Skin of body (tissue), 2 donors: ENCODE measurements around the gene BMP7. TPM values are rescaled to one million over a fixed set of nuclear protein-coding genes. Genes with fewer than 3 reads are reported as not detected.
"Not testable (repeated sequence)": the region's sequence is repeated elsewhere in the genome, so short reads cannot be mapped to it uniquely, and the experiment has no call there.

ENCODE experiments used
- DNase-seq: peaks from one replicate; lab custom pipeline; 2025; lab: John Stamatoyannopoulos, UW
- total RNA-seq: library from RNA; depleted of rRNA; stranded (reverse); fragments of >200 nt; gene quantifications from one replicate; pipeline ENCODE4 v1.2.3, GENCODE V29; 2014

Gene BMP7
- total RNA-seq, 1 donor from 2014 or later: 15.0 TPM

DNA sequence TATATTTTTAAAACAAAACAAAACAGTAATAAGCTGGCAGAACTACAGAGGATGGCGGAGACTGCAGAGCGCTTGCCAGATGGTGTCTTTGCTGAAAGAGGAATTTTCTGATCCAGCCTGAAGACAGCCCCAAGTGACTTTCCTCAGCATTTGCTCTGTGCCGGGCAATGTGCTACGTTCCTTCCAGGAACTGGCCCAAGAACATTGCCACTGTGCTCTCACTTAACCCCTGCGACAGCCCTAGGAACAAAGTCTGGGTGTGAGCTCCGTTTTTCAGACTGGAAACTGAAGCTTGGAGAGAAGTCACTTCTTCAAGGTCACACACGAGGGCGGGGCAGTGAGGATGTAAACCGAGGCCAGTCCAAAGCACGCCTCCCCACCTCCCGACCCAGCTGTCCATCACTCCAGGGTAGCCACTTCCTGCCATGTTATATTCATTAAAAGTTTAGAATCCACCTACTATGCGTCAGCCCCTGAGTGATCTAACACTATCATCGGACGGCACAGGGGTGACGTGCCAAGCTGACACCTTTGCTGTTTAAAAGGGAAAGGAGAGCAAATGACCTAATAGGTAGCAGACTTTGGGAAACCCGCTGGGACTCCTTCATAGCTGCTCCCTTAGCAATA lies 22.3 kb upstream of the BMP7 start:
- DNase-seq: peak; percentile 25

GRCh38 chr20:57287901-57288300 lies 21.5 kb upstream of the BMP7 start:
- no peak for DNase-seq

GRCh38 chr20:57287007-57287880 lies 20.8 kb upstream of the BMP7 start:
- no peak for DNase-seq

DNA sequence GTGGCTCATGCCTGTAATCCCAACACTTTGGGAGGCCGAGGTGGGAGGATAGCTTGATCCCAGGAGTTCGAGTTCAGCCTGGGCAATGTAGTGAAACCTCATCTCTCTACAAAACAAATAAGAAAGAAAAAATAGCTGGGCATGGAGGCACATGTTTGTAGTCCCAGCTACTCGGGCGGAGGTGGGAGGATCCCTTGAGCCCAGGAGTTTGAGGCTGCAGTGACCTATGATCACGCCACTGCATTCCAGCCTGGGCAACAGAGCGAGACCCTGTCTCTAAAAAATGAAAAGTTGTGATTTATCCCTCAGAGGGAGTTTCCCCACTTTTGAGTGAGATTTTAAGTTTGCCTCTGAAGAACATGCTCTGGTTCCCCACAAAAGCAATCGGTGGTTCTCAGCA lies 17.4 kb upstream of the BMP7 start:
- DNase-seq: no peak

DNA sequence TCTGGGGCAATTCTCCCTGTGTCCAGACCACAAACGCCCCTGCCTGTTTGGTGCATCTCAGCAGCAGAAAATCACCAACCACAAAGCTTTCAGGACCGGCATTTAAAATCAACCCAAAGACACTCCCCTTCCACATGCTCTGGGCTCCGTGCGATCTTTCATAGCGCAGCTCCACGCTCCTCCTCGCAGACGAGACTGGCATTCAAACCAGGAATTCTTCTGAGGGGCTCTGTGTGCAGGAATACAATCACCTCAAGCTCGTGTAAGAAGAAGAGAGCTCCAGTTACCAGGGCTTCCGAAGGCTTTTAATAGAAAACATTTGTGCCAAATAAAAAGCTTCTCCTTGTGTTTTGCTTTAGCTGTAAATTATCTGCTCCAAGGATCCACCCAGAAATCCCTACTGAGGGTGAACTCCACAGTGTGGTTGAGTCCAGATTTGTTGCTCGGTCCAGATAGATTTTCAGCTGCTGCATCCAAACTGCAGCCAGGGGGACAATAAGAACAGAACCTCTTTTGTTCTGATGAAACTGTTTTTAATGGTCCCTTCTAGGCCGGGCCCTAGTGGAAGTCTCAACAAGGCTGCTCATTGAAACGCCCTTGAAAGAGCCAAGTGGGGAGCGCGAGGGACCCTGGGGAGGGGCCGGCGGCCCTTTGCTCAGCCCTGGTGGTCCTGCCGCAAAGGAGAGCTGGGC lies 16.4 kb upstream of the BMP7 start:
- DNase-seq: peak; percentile 69

- no peak for DNase-seq
Observed at GRCh38 chr20:57281900-57282299, 15.5 kb upstream of the BMP7 start.

GRCh38 chr20:57280221-57280620 lies 13.8 kb upstream of the BMP7 start:
- no peak for DNase-seq

DNA sequence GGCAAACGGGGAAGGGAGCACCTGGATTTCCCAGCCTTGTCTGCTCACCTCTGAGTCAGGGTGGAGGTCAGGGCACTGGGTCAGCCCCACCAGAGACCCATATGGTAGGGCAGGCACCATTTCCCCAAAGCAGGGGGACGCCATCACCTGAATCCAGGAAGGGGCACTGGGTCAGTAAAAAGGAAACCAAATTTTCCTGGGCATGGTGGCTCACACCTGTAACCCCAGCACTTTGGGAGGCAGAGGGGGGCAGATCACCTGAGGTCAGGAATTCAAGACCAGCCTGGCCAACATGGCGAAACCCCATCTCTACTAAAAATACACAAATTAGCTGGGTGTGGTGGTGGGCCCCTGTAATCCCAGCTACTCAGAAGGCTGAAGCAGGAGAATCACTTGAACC lies 13.1 kb upstream of the BMP7 start:
- not testable (repeated sequence) for DNase-seq

GRCh38 chr20:57278457-57278856 lies 12.0 kb upstream of the BMP7 start:
- DNase-seq: no peak

DNA sequence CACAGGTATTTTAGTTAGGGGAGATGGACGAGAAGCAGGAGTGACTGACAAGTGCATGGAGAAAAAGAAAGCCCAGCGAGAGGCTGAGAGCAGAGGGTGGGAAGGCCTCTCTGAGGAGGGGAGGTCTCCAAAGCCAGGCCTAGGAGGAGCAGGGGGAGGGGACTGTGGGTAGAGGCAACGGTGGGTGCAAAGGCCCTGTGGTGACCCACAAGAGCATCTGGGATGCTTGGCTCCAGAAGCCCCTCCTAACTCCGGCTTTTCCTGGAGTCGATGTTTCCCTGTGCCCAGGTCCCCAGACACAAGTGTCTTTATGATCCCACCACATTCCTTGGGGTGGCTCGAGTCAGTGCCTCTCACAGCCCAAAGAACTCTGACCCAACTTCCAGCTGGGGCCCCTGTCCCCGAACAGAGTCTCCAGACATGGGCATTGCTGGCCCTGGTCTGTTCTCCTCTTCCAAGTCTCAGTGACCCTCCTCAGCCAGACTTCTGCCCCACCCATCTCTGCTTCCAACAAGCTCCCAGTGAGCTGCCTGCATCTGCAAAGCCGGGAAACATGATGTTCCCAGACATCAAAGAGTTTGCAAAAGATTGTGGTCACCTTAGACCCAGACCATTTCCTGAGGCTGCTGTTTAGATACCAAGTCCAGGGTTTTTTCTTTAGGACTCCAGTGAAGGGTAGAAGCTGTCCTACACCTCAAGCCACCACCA lies 11.1 kb upstream of the BMP7 start:
- DNase-seq: no peak

GRCh38 chr20:57276221-57276620 lies 9.8 kb upstream of the BMP7 start:
- DNase-seq: no peak

DNA sequence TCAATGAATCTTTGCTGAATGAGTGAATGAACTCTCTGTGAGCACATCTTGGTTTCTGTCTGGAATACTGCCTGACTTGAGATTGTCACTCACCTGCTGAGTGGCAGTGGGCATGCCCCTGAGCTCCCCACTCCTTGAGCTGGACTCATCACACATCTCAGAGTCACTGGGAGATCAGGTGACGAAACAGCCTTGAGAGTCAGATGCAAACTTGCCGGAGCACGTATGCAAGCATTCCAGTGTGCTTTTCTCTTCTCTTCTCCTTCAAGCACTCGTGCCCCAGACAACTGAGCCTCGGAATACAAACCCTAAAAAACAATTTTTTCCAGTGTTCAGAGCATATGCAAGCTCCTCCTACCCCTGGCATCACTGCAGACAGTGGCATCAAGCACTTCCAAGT lies 9.4 kb upstream of the BMP7 start:
- DNase-seq: no peak

DNA sequence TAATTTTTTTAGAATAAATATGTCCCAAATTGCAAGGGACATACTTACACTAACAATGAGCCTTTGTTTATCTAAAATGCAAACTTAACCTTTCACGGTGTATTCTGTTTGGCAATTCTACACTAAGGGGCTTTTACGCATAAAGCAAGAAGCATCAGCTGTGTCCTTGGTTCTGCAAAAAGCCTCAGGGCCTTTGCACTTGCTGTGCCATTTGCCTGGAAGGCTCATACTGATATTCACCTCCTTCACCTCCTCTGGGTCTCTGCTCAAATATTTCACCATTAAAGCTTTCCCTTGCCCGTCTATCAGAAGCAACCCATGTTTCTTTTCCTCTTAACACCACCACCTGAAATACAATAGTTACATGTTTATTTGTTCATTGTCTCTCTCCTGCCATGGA lies 8.9 kb upstream of the BMP7 start:
- DNase-seq: no peak

DNA sequence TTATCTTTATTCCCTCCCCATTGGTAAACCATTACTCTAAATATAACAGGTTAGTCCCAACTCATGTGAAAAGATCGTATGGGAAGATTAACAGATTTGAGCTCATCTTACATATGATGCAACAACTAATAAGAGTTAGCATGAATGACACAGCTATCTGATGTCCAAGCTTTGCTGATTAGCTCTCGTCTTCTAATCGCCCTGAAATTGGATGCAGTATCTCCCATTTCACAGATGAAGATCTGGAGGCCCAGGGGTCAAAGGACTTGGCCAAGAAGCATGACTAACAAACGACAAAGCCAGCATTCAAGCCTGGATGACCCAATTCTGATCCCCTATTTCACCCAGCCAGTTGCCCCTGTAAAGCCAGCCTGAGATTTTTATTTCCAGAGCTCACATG lies 8.4 kb upstream of the BMP7 start:
- no peak for DNase-seq

GRCh38 chr20:57274299-57274698 lies 7.9 kb upstream of the BMP7 start:
- no peak for DNase-seq

DNA sequence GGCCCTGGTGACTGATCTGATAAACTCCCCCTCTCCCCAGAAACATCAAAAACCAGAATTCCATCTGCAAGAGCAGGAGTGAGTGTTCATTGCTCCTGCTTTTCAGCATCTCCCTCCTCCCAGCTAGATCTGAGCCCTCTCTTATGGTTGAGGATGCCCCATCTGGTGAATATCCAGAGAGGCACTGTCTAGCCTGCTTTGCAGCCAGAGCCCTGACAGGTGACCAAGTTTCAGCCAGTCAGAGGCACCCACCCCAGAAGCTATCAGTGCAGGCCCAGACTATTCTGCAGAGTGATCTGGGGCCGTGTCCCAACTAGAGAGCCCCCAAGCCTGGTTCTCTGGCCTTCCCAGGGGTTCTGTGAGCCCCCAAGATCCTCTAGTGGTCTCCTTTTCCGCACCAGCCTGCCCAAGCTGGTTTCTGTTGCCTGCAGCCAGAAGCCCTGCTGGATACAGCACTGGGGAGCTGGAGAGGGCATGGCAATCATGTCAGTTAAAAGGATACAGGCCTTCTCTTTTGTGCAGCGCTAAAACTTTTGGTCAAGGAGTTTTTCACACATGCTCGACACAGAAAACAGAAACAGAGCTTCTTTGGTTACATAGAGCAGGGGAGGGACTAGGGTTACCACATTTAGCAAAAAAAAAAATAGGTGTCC lies 6.6 kb upstream of the BMP7 start:
- DNase-seq: no peak

DNA sequence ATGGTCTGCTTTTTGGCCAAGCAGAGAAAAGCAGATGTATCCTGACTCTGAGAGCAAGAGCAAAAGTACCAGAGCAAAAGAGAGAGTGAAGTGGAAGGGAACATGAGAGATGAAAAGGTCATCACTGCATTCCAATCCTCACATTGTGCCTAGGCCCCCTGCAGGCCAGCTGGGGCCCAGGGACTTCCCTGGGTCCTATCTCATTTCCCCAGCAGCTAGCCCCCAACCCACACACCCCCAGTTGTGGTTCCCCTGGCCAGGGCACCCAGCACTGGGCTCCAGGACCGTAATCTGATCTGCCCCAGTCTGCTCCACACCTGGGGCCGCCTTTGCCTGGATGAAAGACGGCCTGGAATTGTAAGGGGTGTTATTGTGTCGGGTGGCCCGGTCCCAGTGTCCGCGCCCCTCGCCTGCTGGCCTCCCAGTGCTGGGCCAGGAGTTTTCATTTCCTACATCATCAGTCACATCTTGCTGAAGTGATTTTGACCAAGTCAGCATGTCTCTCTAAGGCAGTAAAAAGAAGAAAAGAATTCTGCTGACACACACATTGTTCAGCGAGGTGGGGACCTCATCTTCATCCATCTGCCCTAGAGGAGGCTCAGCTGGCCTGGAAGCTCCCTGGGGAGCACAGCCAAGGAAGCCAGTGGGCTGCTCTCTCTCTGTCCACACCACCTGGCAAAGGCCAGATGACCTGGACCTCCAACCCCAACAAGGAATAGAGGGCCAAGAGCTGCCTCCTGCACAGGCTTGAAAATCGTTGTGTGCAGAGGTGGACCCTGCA lies 4.0 kb upstream of the BMP7 start:
- no peak for DNase-seq

DNA sequence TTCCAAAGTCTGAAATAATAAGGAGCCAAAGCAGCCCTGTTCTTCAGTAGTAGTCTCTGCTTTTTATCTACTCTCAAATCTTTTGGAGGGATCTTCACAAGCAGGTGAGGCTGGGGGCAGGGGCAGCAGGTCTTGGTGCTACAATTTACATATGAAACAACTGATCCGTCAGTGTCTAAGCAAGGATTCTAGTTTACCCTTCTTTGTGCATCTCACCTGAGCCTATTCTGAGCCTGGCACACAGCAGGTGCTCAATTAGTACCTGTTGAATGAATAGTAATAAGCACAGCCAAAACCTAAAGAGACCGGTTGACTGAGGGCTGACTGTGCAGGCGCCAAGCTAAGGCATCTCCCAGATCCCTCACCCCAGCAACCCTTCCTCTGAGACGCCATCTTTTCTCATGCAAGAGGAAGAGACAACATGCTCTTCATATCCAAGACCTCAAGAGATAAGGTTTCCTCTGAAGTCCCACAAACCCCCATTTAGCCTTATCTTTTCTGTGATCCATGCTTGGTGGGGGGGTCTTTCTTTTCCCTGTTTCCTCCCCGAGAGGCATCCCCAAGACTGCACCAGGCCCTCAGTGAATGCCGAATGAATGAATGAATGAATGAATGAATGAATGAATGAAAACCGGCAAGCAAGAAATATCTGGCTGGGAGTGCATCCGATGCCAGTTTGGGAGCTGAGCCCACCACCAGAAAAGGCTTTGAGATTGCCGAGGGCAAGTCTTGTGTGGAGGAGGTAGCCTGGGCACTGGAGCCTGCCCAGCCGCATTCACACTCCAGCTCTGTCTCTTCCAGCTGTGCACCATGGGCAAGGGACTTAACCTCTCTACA lies 2.9 kb upstream of the BMP7 start:
- DNase-seq: no peak

GRCh38 chr20:57268399-57269076 lies 2.1 kb upstream of the BMP7 start:
- DNase-seq: no peak
